Measurements from ENCODE around the gene MISP3.

The MISP3 gene

GRCh38 chr19:14081797-14082674 lies 9.4 kb downstream of the MISP3 start:
- peak overlapping the region; percentile 88 to 93 (median 89) for H3K27ac Mint-ChIP-seq
- peaks cover 4% of the 10 kb centered on the region for H3K36me3 Mint-ChIP-seq (ENCODE audit: low read depth)
- no peaks in the 10 kb centered on the region for H3K27me3 Mint-ChIP-seq (ENCODE audit: low read depth)
- H3K4me3 Mint-ChIP-seq = peak overlapping the region; percentile 94 to 97 (median 96)
- no peak for TF ChIP-seq CTCF (IDR thresholded peaks at IDR 0.05; ENCODE audit: unreplicated experiment in 3 of 3)
- H3K9me3 Mint-ChIP-seq = no peaks in the 10 kb centered on the region
- peaks cover 29% of the 10 kb centered on the region for H3K4me1 Mint-ChIP-seq

GRCh38 chr19:14082675-14082960 lies 10.0 kb downstream of the MISP3 start:
- peaks cover 25% of the 10 kb centered on the region for H3K4me1 Mint-ChIP-seq
- H3K27me3 Mint-ChIP-seq (ENCODE audit: low read depth) = no peaks in the 10 kb centered on the region
- peaks cover 8% of the 10 kb centered on the region for H3K36me3 Mint-ChIP-seq (ENCODE audit: low read depth)
- no peak for TF ChIP-seq CTCF (IDR thresholded peaks at IDR 0.05; ENCODE audit: unreplicated experiment in 3 of 3)
- peak overlapping the region in 1 of 3 experiments; percentile 93 for H3K27ac Mint-ChIP-seq
- peak overlapping the region; percentile 94 to 97 (median 96) for H3K4me3 Mint-ChIP-seq
- H3K9me3 Mint-ChIP-seq = no peaks in the 10 kb centered on the region

GRCh38 chr19:14085309-14085995 lies 12.9 kb downstream of the MISP3 start, which contains the start of gene C19orf67:
TSS of gene C19orf67 (minus strand) at chr19:14085783. CDS start at chr19:14085627, 156 bp downstream.
- Mint-ChIP-seq H3K36me3 (ENCODE audit: low read depth) (peaks cover 24% of the 10 kb centered on the region), H3K27me3 (ENCODE audit: low read depth) (no peaks in the 10 kb centered on the region), H3K4me3 (peak within 1 kb of the TSS; percentile 53 to 73 (median 68)), H3K9me3 (no peaks in the 10 kb centered on the region), H3K4me1 (peaks cover 30% of the 10 kb centered on the region), H3K27ac (peak within 1 kb of the TSS in 1 of 3 experiments; percentile 57)
- no peak for TF ChIP-seq CTCF (IDR thresholded peaks at IDR 0.05; ENCODE audit: unreplicated experiment in 3 of 3)

GRCh38 chr19:14086098-14086497 lies 13.5 kb downstream of the MISP3 start:
- no peak overlapping the region for H3K27ac Mint-ChIP-seq
- H3K9me3 Mint-ChIP-seq = no peaks in the 10 kb centered on the region
- H3K4me3 Mint-ChIP-seq = peak overlapping the region in 2 of 3 experiments; percentile 55 to 66
- peaks cover 24% of the 10 kb centered on the region for H3K36me3 Mint-ChIP-seq (ENCODE audit: low read depth)
- no peak for TF ChIP-seq CTCF (IDR thresholded peaks at IDR 0.05; ENCODE audit: unreplicated experiment in 3 of 3)
- H3K27me3 Mint-ChIP-seq (ENCODE audit: low read depth) = no peaks in the 10 kb centered on the region
- peaks cover 28% of the 10 kb centered on the region for H3K4me1 Mint-ChIP-seq

DNA sequence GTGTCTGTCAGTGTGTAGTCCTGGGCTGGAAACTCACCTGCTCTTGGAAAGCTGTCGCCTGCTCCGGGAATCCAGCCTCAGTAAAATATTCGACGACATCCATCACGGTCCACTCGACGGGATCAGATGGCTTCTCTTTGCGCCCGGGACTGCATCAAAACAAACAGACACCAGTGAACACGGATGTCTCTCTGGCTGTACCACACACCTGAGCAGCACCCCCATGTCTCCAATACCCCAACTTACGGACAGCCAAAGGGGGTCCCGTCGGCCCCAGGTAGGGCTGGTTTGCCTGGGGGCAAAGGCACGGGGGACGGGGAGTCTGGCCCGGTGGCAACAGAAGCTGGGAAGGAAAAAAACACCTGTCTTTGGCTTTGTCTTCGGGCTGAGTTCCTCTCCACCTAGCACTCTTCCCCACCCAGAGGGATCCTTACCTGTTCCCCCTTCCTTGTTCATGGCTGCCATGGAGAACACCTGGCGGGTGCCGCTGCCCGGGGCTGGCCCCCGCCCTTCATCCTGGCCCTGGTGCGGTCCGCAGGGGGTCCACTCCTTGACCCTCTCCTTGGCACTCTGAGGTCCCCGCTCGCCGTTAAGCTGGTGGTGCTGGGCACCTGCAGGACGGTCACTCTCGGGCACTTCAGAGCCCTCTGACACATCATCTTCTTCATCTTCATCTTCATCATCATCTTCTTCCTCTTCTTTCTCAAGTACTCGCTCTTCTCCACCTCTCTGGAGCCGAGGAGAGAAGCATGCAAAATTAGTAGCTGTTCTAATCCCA lies 16.2 kb downstream of the MISP3 start:
- Mint-ChIP-seq H3K27me3 (ENCODE audit: low read depth) (no peaks in the 10 kb centered on the region), H3K36me3 (ENCODE audit: low read depth) (peaks cover 33% of the 10 kb centered on the region), H3K27ac (peak overlapping the region; percentile 58 to 89 (median 78)), H3K9me3 (peaks cover 7% of the 10 kb centered on the region), H3K4me1 (peaks cover 20% of the 10 kb centered on the region), H3K4me3 (peak overlapping the region; percentile 85 to 89 (median 87))
- no peak for TF ChIP-seq CTCF (IDR thresholded peaks at IDR 0.05; ENCODE audit: unreplicated experiment in 3 of 3)

Data from nephron (organoid).